A673 (cell line): ENCODE measurements around the gene METTL16.

Experiments used
- EZH2 ChIP-seq: fragments of 200-600 bp; sonication (generic); IDR thresholded peaks from 2 replicates; pipeline ENCODE4 v1.6.1; 2017; ENCODE audit warnings: borderline replicate concordance, low read depth, mild to moderate bottlenecking, mixed read lengths, antibody characterized with exemption, low read length; ENCODE audit not compliant: poor library complexity, severe bottlenecking
- TF ChIP-seq, protein P1 (sequence below): fragments of 300-800, 200-600 bp; sonication (generic); conservative IDR thresholded peaks from 2 replicates; pipeline ENCODE4 v1.5.1; 2017; ENCODE audit warnings: low read depth, mild to moderate bottlenecking, antibody characterized with exemption, low read length, moderate library complexity, mixed read lengths

GRCh38 chr17:2385240-2386210, 126.2 kb downstream of the METTL16 start:
- TF ChIP-seq, protein P1, sequence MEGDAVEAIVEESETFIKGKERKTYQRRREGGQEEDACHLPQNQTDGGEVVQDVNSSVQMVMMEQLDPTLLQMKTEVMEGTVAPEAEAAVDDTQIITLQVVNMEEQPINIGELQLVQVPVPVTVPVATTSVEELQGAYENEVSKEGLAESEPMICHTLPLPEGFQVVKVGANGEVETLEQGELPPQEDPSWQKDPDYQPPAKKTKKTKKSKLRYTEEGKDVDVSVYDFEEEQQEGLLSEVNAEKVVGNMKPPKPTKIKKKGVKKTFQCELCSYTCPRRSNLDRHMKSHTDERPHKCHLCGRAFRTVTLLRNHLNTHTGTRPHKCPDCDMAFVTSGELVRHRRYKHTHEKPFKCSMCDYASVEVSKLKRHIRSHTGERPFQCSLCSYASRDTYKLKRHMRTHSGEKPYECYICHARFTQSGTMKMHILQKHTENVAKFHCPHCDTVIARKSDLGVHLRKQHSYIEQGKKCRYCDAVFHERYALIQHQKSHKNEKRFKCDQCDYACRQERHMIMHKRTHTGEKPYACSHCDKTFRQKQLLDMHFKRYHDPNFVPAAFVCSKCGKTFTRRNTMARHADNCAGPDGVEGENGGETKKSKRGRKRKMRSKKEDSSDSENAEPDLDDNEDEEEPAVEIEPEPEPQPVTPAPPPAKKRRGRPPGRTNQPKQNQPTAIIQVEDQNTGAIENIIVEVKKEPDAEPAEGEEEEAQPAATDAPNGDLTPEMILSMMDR: no peak
- no peak for TF ChIP-seq EZH2
